Liver (tissue), 9 donors: ENCODE data around the gene EFCAB11. TPM values are rescaled to one million over a fixed set of nuclear protein-coding genes. Genes with fewer than 3 reads are reported as not detected.

Experiments
- DNase-seq: peaks from one replicate; pipeline ENCODE4 v3.0.0-alpha.2; 2017; ENCODE audit warnings: low spot score
- H3K27ac ChIP-seq, 2 donors: one replicate each; pipeline ENCODE4 v1.7.0; 2013; ENCODE audit warnings: inconsistent platforms in 2 of 2, low read length in 2 of 2, control low read depth in 1 of 2, low read depth in 1 of 2, mild to moderate bottlenecking in 1 of 2
- H3K27me3 ChIP-seq, 4 donors: one replicate each; pipeline versions ENCODE4 v1.6.1 to v1.7.0; 2013; ENCODE audit warnings: low read length in 3 of 4, inconsistent platforms in 1 of 4, mild to moderate bottlenecking in 1 of 4, moderate library complexity in 1 of 4; ENCODE audit not compliant: control insufficient read depth in 4 of 4, insufficient read depth in 4 of 4
- H3K36me3 ChIP-seq, 4 donors: one replicate each; pipeline versions ENCODE4 v1.6.1 to v1.7.0; 2013; ENCODE audit warnings: low read length in 3 of 4, mild to moderate bottlenecking in 3 of 4, low read depth in 1 of 4, moderate library complexity in 1 of 4; ENCODE audit not compliant: control insufficient read depth in 4 of 4, insufficient read depth in 3 of 4
- H3K4me1 ChIP-seq, 4 donors: one replicate each; pipeline versions ENCODE4 v1.6.1 to v1.7.0; 2013; ENCODE audit warnings: low read length in 3 of 4, mild to moderate bottlenecking in 3 of 4, moderate library complexity in 1 of 4; ENCODE audit not compliant: control insufficient read depth in 4 of 4, insufficient read depth in 4 of 4
- H3K4me3 ChIP-seq, 3 donors: one replicate each; pipeline versions ENCODE4 v1.6.1 to v1.7.0; 2013; ENCODE audit warnings: low read length in 3 of 3, control low read depth in 1 of 3, low read depth in 1 of 3, mild to moderate bottlenecking in 1 of 3
- H3K9ac ChIP-seq, 2 donors: one replicate each; pipeline ENCODE4 v1.7.0; 2013; ENCODE audit warnings: low read length in 2 of 2, mild to moderate bottlenecking in 2 of 2, moderate library complexity in 2 of 2, control low read depth in 1 of 2, low read depth in 1 of 2
- H3K9me3 ChIP-seq, 4 donors: one replicate each; pipeline versions ENCODE4 v1.6.1 to v1.7.0; 2013; ENCODE audit warnings: low read length in 3 of 4; ENCODE audit not compliant: control insufficient read depth in 4 of 4
- ATF3 ChIP-seq: IDR thresholded peaks from 2 replicates; pipeline ENCODE4 v1.6.1; 2016; ENCODE audit warnings: antibody characterized with exemption
- CTCF ChIP-seq: fragments of 150-350 bp; IDR thresholded peaks from 2 replicates; pipeline ENCODE4 v1.5.1; 2017; ENCODE audit warnings: improper control_type of control experiment, low read depth, low read length; ENCODE audit not compliant: missing input control
- EGR1 ChIP-seq, 2 donors: IDR thresholded peaks; 2 replicates each; pipeline ENCODE4 v1.6.1; 2016 to 2018; ENCODE audit warnings: antibody characterized with exemption in 2 of 2, low read depth in 2 of 2
- FOXA1 ChIP-seq: IDR thresholded peaks from 2 replicates; pipeline ENCODE4 v1.6.1; 2016; ENCODE audit warnings: antibody characterized with exemption
- FOXA2 ChIP-seq: IDR thresholded peaks from 2 replicates; pipeline ENCODE4 v1.6.1; 2016; ENCODE audit warnings: antibody characterized with exemption
- GABPA ChIP-seq, 2 donors: IDR thresholded peaks in 1 of 2; conservative IDR thresholded peaks in 1 of 2; 2 replicates each; pipeline ENCODE4 v1.6.1; 2016; ENCODE audit warnings: antibody characterized with exemption in 2 of 2, mild to moderate bottlenecking in 1 of 2, moderate library complexity in 1 of 2
- HNF4A ChIP-seq, 2 donors: conservative IDR thresholded peaks; 2 replicates each; pipeline ENCODE4 v1.6.1; 2016; ENCODE audit warnings: antibody characterized with exemption in 2 of 2, mild to moderate bottlenecking in 2 of 2
- HNF4G ChIP-seq: IDR thresholded peaks from 2 replicates; pipeline ENCODE4 v1.6.1; 2016; ENCODE audit warnings: antibody characterized with exemption
- JUND ChIP-seq, 2 donors: IDR thresholded peaks; 2 replicates each; pipeline ENCODE4 v1.6.1; 2016; ENCODE audit warnings: antibody characterized with exemption in 2 of 2
- MAX ChIP-seq: IDR thresholded peaks from 2 replicates; pipeline ENCODE4 v1.6.1; 2016; ENCODE audit warnings: antibody characterized with exemption
- NR2F2 ChIP-seq: IDR thresholded peaks from 2 replicates; pipeline ENCODE4 v1.6.1; 2016; ENCODE audit warnings: antibody characterized with exemption
- RAD21 ChIP-seq, 2 donors: IDR thresholded peaks; 2 replicates each; pipeline ENCODE4 v1.6.1; 2016; ENCODE audit warnings: antibody characterized with exemption in 2 of 2, mild to moderate bottlenecking in 2 of 2
- REST ChIP-seq: IDR thresholded peaks from 2 replicates; pipeline ENCODE4 v1.6.1; 2016; ENCODE audit warnings: antibody characterized with exemption, mild to moderate bottlenecking
- RXRA ChIP-seq, 2 donors: IDR thresholded peaks; 2 replicates each; pipeline ENCODE4 v1.6.1; 2017 to 2018; ENCODE audit warnings: antibody characterized with exemption in 2 of 2, mild to moderate bottlenecking in 1 of 2
- SP1 ChIP-seq: IDR thresholded peaks from 2 replicates; pipeline ENCODE4 v1.6.1; 2018; ENCODE audit warnings: antibody characterized with exemption, mild to moderate bottlenecking
- TAF1 ChIP-seq: conservative IDR thresholded peaks from 2 replicates; pipeline ENCODE4 v1.6.1; 2016; ENCODE audit warnings: antibody characterized with exemption, mild to moderate bottlenecking
- YY1 ChIP-seq: IDR thresholded peaks from 2 replicates; pipeline ENCODE4 v1.6.1; 2016; ENCODE audit warnings: antibody characterized with exemption, mild to moderate bottlenecking
- ZBTB33 ChIP-seq: IDR thresholded peaks from 2 replicates; pipeline ENCODE4 v1.6.1; 2016; ENCODE audit warnings: antibody characterized with exemption
- WGBS: extraction: QIAGEN DNeasy Blood & Tissue Kit; methylation state at CpG from one replicate; pipeline ENCODE4 v1.1.7; 2013; 5-methylcytosine and 5-hydroxymethylcytosine counted together
- polyA plus RNA-seq, 2 donors: library from polyadenylated mRNA; stranded (reverse) in 1 of 2; unstranded in 1 of 2; fragments of 200-250 nt in 1 of 2; fragments of >200 nt in 1 of 2; fragmentation: Nextera tagmentation in 1 of 2; extraction: Ambion mirVana in 1 of 2; gene quantifications; one replicate each; pipeline versions ENCODE4 v1.2.1 to v1.2.3, GENCODE V29; 2013 to 2015
- total RNA-seq, 2 donors: library from RNA; depleted of rRNA; stranded (reverse); fragments of >200 nt; gene quantifications; one replicate each; pipeline ENCODE4 v1.2.3, GENCODE V29; 2014
- donor health status: healthy.
- donor health status: healthy.
- donor health status: healthy.
- donor health status: healthy.
- donor health status: healthy.

Gene EFCAB11
- total and polyA plus RNA-seq, 4 donors: 2.1 to 4.7 (median 3.4) TPM

- Histone ChIP-seq H3K27me3 (no peaks in the 10 kb centered on the region), H3K36me3 (no peaks in the 10 kb centered on the region), H3K4me1 (peaks cover 4 to 9% (median 7%) of the 10 kb centered on the region in 4 donors), H3K27ac (no peak overlapping the region), H3K9me3 (no peaks in the 10 kb centered on the region), H3K4me3 (no peak overlapping the region), H3K9ac (no peak overlapping the region)
- WGBS: 95% methylated on average over 7 of the region's 7 CpGs
- DNase-seq: no peak
- TF ChIP-seq HNF4A (conservative IDR thresholded peaks at IDR 0.05): peak; percentile 52 to 63
- TF ChIP-seq YY1: no peak
These were observed 117.6 kb downstream of the EFCAB11 start for GRCh38 chr14:89836830-89837469.

GRCh38 chr14:89833661-89834060 lies 120.9 kb downstream of the EFCAB11 start:
- H3K9me3 ChIP-seq: no peaks in the 10 kb centered on the region
- H3K4me3 ChIP-seq: no peak overlapping the region
- no peak overlapping the region for H3K9ac ChIP-seq
- no peak for DNase-seq
- H3K4me1 ChIP-seq: peaks cover 4 to 9% (median 7%) of the 10 kb centered on the region in 4 donors
- H3K36me3 ChIP-seq: no peaks in the 10 kb centered on the region
- no peak overlapping the region for H3K27ac ChIP-seq
- H3K27me3 ChIP-seq: no peaks in the 10 kb centered on the region
- TF ChIP-seq NR2F2 (no peak), CTCF (no peak), RXRA (IDR thresholded peaks at IDR 0.05) (no peak), FOXA1 (no peak), RAD21 (IDR thresholded peaks at IDR 0.05) (no peak), HNF4A (conservative IDR thresholded peaks at IDR 0.05) (no peak), YY1 (no peak), MAX (no peak), EGR1 (IDR thresholded peaks at IDR 0.05; ENCODE audit: low read depth in 2 of 2) (no peak), TAF1 (no peak), REST (no peak), GABPA (IDR thresholded peaks at IDR 0.05 in 1 of 2, conservative IDR thresholded peaks at IDR 0.05 in 1 of 2) (no peak), ZBTB33 (no peak), FOXA2 (no peak), ATF3 (no peak), SP1 (no peak), JUND (IDR thresholded peaks at IDR 0.05) (no peak), HNF4G (no peak)
